ENCODE results near the gene SRGAP3.

The SRGAP3 gene

GRCh38 chr3:8932507-8932906 is 316.9 kb downstream of the SRGAP3 start:
- no peak for DNase-seq (ENCODE audit: low spot score)
- TF ChIP-seq CTCF (IDR thresholded peaks at IDR 0.05; ENCODE audit: extremely low read depth, missing control alignments): no peak

GRCh38 chr3:8931342-8931741 is 318.1 kb downstream of the SRGAP3 start:
- DNase-seq (ENCODE audit: low spot score): no peak
- TF ChIP-seq CTCF (IDR thresholded peaks at IDR 0.05; ENCODE audit: extremely low read depth, missing control alignments): no peak
